ENCODE measurements around the gene RAE1. TPM values are rescaled to one million over a fixed set of nuclear protein-coding genes. Genes with fewer than 3 reads are reported as not detected.

The RAE1 gene
- total RNA-seq, 2 donors from 2014 or later = 43.6 to 86.0 TPM

DNA sequence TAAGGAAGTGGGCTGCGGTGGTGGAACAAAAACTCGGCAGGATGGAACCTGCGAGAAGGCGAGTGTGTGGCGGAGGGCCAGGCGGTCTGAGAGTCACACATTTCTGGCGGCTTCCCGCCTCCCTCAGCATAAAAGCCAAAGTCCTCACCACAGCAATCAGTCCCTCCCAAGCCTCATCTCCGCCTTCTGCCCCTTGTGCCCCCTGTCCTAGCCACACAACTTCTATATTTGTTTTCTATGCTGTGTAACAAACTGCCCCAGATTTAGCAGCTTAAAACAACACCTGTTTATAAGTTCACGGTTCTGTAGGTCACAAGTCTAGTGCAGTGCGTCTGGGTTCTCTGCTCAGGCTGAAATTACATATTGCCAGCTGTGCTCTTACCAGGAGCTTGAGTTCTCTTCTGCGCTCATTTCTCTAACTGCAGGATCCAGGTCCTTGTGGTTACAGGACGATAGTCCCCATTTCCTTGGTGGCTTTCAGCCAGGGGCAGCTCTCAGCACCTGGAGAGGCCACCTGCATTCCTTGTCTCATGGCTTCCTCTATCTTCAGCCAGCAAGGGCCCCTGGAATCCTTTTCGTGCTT lies 33.2 kb upstream of the RAE1 start:
- DNase-seq (ENCODE audit: low spot score) (no peak), ATAC-seq (peak in 1 of 2 donors; percentile 75)
- H3K27me3 Mint-ChIP-seq = peaks cover 26 to 44% of the 10 kb centered on the region in 2 donors
- no peaks in the 10 kb centered on the region for H3K36me3 Mint-ChIP-seq
- peaks cover 13 to 25% of the 10 kb centered on the region in 2 donors for H3K4me1 Mint-ChIP-seq (ENCODE audit: low read depth in 2 of 2)
- no peaks in the 10 kb centered on the region for H3K9me3 Mint-ChIP-seq
- no peak overlapping the region for H3K27ac Mint-ChIP-seq
- peak overlapping the region; percentile 12 for H3K4me3 Mint-ChIP-seq

DNA sequence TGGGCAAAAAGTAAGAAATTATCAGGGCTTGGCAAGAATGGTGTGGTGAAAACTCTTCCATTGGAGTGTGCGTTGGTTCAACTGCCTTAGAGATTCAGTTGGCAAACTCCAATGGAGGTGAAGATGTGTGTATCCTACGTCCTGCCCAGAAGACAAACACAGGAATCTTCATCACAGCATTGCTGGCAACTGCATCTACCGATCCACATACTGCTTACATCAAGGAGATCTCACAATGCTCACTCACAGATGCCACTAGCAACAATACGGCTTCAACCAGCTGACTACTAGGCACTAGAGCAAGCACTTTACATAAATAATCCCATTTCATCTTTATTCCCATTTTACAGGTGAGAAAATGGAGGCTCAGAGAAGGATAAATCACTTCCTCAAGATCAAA lies 31.5 kb upstream of the RAE1 start:
- Mint-ChIP-seq H3K27me3 (peaks cover 32 to 57% of the 10 kb centered on the region in 2 donors), H3K27ac (no peak overlapping the region), H3K4me1 (ENCODE audit: low read depth in 2 of 2) (peaks cover 14 to 25% of the 10 kb centered on the region in 2 donors), H3K36me3 (no peaks in the 10 kb centered on the region), H3K4me3 (no peak overlapping the region), H3K9me3 (no peaks in the 10 kb centered on the region)
- ATAC-seq (no peak), DNase-seq (ENCODE audit: low spot score) (no peak)

DNA sequence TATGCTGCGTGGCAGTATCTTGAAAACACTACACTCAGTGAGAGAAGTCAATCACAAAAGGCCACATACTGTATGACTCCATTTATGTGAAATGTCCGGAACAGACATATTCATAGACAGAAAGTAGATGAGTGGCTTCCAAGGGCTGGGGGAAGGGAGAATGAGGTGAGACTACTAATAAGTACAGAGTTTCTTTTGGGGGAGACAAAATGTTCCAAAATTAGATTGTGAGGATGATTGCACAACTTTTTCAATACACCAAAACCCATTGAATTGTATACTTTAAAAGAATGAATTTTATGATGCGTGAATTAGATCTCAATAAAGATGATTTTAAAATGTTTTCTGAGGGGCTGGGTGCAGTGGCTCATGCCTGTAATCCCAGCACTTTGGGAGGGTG lies 30.7 kb upstream of the RAE1 start:
- no peak for DNase-seq (ENCODE audit: low spot score)
- Mint-ChIP-seq H3K4me1 (ENCODE audit: low read depth in 2 of 2) (peaks cover 14 to 23% of the 10 kb centered on the region in 2 donors), H3K9me3 (no peaks in the 10 kb centered on the region), H3K4me3 (no peak overlapping the region), H3K27me3 (peaks cover 39 to 64% of the 10 kb centered on the region in 2 donors), H3K27ac (no peak overlapping the region), H3K36me3 (no peaks in the 10 kb centered on the region)
- ATAC-seq = no peak

DNA sequence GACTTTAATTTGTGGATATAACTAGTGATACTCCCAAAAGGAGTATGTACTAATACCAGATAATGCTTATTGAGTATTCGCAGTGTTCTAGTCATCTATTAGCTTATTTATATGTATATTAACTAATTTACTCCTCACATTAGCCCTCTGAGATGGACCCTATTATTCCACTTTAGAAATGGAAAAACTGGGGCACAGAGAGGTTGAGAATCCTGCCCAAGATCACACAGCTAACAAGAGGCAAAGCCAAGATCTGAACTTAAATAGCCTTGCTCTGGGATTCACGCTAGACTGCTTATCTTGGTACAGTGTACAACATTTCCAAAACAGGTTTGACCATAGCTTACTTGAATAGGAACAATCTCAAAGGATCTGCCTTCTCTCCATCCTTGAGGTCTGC lies 29.9 kb upstream of the RAE1 start:
- H3K4me1 Mint-ChIP-seq (ENCODE audit: low read depth in 2 of 2) = peaks cover 14 to 17% of the 10 kb centered on the region in 2 donors

DNA sequence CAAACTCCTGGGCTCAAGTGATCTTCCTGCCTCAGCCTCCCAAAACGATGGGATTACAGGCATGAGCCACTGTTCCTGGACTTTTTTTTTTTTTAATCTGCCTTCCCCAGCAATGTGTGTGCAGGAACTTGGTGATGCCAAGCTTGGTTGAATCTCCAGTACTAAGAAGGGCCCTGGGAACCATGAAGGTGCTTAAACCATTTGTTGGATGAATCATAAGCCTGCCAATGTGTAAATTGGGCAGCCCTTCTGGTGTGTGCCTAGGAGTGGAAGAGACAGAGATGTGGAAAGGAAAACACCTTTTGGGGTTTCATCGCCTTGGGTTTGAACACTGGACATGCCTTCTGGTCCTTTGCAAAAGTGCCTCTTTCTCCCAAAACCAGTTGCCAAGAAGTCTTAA lies 28.6 kb upstream of the RAE1 start:
- Mint-ChIP-seq H3K27ac (no peak overlapping the region), H3K9me3 (no peaks in the 10 kb centered on the region), H3K4me3 (no peak overlapping the region), H3K27me3 (peaks cover 49 to 59% of the 10 kb centered on the region in 2 donors), H3K36me3 (no peaks in the 10 kb centered on the region), H3K4me1 (ENCODE audit: low read depth in 2 of 2) (peaks cover 14 to 15% of the 10 kb centered on the region in 2 donors)
- no peak for ATAC-seq
- DNase-seq (ENCODE audit: low spot score) = no peak

More for the DNA sequence above, 29.9 kb upstream of the RAE1 start:
- no peaks in the 10 kb centered on the region for H3K36me3 Mint-ChIP-seq
- H3K9me3 Mint-ChIP-seq = no peaks in the 10 kb centered on the region
- no peak overlapping the region for H3K27ac Mint-ChIP-seq
- H3K27me3 Mint-ChIP-seq = peaks cover 41 to 59% of the 10 kb centered on the region in 2 donors
- ATAC-seq (no peak), DNase-seq (ENCODE audit: low spot score) (no peak)
- no peak overlapping the region for H3K4me3 Mint-ChIP-seq

DNA sequence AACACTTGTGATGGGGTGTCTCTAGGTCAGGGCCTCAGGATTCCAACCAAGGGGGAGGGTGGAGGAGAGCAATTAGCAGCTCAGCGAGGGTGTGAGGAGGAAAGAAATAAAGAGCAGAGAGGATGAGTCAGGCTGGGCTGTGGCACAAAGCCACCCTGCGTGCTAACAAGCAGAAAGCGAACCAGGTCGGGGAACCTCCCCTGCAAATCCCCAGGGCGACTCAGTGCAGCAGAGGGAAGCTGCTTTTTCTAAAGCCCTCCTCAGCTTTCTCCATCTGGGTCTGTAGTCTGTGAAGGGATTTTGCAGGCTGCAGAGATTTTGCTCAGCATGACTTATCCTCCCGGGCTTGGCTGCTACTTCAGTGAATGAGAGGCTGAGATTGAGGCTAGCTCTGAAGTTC lies 28.0 kb upstream of the RAE1 start:
- ATAC-seq = peak in 1 of 2 donors; percentile 62
- H3K27ac Mint-ChIP-seq = no peak overlapping the region
- no peak overlapping the region for H3K4me3 Mint-ChIP-seq
- DNase-seq (ENCODE audit: low spot score) = no peak
- H3K27me3 Mint-ChIP-seq = peaks cover 51 to 59% of the 10 kb centered on the region in 2 donors
- H3K9me3 Mint-ChIP-seq = no peaks in the 10 kb centered on the region
- no peaks in the 10 kb centered on the region for H3K36me3 Mint-ChIP-seq
- H3K4me1 Mint-ChIP-seq (ENCODE audit: low read depth in 2 of 2) = peaks cover 9 to 10% of the 10 kb centered on the region in 2 donors

DNA sequence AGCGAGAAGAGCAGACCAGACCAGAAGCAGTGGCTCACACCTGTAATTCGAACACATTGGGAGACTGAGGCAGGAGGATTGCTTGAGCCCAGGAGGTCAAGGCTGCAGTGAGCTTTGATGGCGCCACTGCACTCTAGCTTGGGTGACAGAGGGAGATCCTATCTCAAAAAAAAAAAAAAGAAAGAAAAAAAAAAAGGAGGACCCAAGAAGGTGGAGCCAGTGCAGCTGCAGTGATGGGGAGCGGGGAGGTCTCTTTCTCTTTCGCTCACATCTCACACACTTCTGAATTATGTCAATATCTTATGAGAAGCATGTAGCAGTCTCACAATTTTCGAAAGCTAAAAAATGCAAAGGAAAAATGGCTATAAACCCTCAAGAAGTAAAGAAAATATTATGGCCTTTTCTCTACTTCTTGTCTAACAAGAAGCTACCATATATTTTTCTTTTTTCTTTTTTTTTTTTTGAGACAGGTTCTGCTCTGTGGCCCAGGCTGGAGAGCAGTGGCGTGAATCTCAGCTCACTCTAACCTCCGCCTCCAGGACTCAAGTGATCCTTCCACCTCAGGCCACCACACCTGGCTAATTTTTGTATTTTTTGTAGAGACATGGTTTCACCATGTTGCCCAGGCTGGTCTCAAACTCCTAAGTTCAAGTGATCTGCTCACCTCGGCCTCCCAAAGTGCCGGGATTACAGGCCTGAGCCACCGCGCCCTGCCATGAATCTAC lies 25.3 kb upstream of the RAE1 start:
- no peak overlapping the region for H3K27ac Mint-ChIP-seq
- peaks cover 0 to 4% of the 10 kb centered on the region in 2 donors for H3K4me1 Mint-ChIP-seq (ENCODE audit: low read depth in 2 of 2)
- ATAC-seq (no peak), DNase-seq (ENCODE audit: low spot score) (no peak)
- H3K4me3 Mint-ChIP-seq = no peak overlapping the region
- no peaks in the 10 kb centered on the region for H3K36me3 Mint-ChIP-seq
- peaks cover 45 to 46% of the 10 kb centered on the region in 2 donors for H3K27me3 Mint-ChIP-seq
- H3K9me3 Mint-ChIP-seq = no peaks in the 10 kb centered on the region

DNA sequence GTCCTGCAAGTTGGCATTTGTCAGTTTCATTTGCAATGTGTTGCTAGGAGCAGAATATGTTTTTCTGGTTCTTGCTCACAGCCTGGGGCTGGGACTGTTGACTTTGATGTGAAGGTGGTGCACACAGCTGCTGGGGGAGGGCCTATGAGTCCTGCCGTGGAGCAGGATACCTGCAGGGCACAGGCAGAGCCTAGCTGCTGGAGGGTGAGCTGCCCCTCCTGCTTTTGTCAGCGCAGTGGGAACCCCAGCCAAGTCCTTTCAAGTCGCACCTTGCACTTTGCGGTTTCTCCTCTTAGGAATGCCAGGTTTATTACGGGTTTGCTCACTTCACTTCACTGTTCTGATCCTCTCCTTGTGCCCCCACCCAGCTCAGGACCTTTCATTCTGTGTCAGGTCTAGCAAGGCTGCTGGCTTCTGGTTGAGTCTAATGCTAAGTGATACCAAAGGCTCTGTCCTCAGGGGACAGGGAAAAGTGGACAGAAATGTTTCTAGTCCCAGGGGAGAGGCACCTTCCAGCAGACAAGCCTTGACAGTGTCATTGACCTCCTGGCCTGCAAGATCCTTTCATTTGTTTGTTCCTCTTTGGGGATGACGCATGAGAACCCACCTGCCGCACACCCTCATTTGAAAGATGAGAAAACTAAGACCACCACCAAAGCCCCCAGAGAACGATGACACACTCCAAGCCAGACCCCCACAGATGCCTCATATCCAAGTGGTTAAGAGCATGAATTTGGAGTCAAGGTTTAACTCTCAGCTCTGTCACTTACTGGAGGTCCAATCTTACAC lies 24.2 kb upstream of the RAE1 start:
- peaks cover under 1 to 4% of the 10 kb centered on the region in 2 donors for H3K4me1 Mint-ChIP-seq (ENCODE audit: low read depth in 2 of 2)
- no peaks in the 10 kb centered on the region for H3K36me3 Mint-ChIP-seq
- H3K27me3 Mint-ChIP-seq = peaks cover 42 to 45% of the 10 kb centered on the region in 2 donors
- no peak overlapping the region for H3K4me3 Mint-ChIP-seq
- ATAC-seq (no peak), DNase-seq (ENCODE audit: low spot score) (no peak)
- H3K9me3 Mint-ChIP-seq = no peaks in the 10 kb centered on the region
- no peak overlapping the region for H3K27ac Mint-ChIP-seq

DNA sequence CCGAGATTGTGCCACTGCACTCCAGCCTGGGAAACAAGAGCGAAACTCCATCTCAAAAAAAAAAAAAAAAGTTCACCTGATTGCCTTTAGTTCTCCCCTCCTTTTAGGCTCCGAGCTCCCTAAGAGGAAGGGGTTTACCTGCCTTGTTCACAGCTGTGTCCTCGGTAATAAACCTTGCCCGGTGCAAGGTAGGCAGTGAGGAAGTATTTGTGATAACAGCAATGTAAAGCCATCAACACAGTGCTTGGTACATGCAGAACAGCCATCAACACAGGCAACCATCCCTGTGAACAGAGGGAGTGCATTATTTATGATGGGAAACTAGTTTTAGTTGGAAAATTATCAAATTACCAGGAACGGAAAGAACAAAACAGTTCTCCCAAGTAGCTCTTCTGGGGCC lies 23.2 kb upstream of the RAE1 start:
- H3K4me3 Mint-ChIP-seq = no peak overlapping the region
- peaks cover 34 to 35% of the 10 kb centered on the region in 2 donors for H3K27me3 Mint-ChIP-seq

DNA sequence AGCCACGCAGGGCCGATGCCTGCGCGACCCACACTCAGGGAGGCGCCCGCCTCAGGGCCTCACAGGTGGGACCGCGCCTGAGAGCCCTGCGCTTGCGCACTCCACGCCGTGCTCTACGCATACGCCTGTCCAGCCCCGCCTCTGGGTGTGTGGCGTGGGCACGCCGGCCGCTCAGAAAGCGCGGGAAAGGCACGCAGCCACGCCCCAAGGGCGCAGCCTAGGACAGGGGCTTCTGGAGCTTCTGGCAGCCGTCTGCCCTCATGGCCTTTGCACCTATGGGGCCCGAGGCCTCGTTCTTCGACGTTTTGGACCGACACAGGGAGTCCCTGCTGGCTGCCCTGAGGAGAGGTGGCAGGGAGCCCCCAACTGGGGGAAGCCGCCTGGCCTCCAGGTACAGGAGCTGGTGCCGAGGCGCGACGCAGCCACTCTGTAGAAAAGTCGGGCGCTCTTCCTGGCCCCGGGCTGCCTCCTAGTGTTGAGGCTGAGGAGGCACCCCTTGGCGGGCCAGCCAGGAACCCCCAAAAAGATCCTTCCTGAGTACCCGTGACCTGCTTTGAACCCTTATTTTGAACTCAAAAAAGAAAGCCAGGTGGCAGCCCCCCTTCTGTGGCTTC lies 21.3 kb upstream of the RAE1 start, which contains the start of gene SPO11:
SPO11 (plus strand) TSS at position 196 of the 614 bp plus-strand sequence; CDS start at position 261, 65 bp downstream.
- ATAC-seq = peak; percentile 24 to 44
- Mint-ChIP-seq H3K36me3 (no peaks in the 10 kb centered on the region), H3K27me3 (peaks cover 23 to 29% of the 10 kb centered on the region in 2 donors), H3K4me3 (no peak within 1 kb of the TSS), H3K27ac (no peak within 1 kb of the TSS), H3K4me1 (ENCODE audit: low read depth in 2 of 2) (peaks cover 4 to 5% of the 10 kb centered on the region in 2 donors), H3K9me3 (no peaks in the 10 kb centered on the region)
- no peak for DNase-seq (ENCODE audit: low spot score)

More for the DNA sequence above, 23.2 kb upstream of the RAE1 start:
- Mint-ChIP-seq H3K36me3 (no peaks in the 10 kb centered on the region), H3K9me3 (no peaks in the 10 kb centered on the region), H3K27ac (no peak overlapping the region), H3K4me1 (ENCODE audit: low read depth in 2 of 2) (peaks cover 5% of the 10 kb centered on the region in 2 donors)
- DNase-seq (ENCODE audit: low spot score) (no peak), ATAC-seq (no peak)

DNA sequence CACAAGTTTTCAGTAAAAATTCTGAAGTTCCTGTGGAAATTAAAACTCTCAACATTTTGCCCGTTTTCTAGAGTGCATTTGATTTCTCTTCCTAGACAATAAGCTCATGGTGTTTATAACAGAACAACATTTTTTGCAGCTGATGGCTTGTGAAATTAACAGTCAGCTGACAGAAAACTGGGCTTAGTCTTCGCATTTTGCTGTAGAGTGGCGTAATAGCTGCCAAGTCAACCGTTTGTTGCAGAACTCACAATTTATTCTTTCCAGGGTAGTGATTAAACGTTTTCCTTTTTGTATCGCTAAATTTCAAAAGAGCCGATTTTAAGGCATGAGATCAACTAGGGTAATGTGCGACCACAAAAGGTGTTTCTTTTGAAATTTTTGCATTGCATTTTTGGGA lies 20.1 kb upstream of the RAE1 start:
- no peaks in the 10 kb centered on the region for H3K36me3 Mint-ChIP-seq
- H3K27me3 Mint-ChIP-seq = peaks cover 21% of the 10 kb centered on the region in 2 donors

DNA sequence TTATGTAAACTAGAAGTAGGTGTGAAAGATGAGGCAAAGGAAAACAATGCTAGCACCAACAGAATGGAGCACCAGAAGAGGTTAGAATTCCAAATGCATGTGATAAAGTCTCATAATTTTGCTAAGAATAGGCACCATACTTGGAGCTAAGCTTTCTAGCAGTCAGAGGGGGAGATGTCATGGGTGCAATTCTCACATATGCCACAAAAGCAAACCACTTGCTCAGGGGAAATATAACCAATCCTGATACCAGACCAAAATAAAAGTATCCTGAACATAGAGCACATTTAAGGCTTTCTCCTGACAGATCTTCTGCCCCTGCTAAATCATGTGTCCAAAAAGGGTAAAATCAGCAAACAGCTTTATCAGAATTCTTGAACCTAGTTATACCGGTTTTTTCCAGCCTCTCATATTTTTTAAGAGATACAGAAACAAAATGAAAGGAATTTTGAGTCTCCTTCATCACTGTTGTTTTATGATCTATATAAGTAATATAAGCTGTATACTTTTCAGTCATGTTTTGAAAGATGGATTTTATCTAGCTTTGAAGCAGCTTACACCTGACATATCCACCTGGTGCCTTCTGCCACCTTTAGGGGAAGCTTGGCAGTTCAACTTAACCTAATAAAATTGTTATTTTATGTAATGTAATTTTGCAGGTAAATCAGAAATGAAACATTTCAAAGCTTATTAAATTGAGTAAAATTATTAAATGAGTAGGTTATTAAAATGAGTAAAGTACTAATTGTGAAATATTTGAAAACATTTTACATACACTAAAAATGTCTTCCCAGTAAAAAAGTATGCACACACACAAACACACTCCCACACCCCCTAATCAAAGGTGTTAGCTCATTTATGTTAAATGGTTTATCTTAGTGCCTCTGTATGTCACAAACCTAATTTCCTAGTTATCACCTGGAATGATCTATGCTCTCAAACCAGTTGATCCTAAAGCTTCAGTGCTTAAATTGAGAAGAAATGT lies 18.7 kb upstream of the RAE1 start:
- Mint-ChIP-seq H3K36me3 (no peaks in the 10 kb centered on the region), H3K27ac (no peak overlapping the region), H3K27me3 (peaks cover 23 to 32% of the 10 kb centered on the region in 2 donors), H3K4me3 (no peak overlapping the region), H3K4me1 (ENCODE audit: low read depth in 2 of 2) (peaks cover 4 to 5% of the 10 kb centered on the region in 2 donors), H3K9me3 (no peaks in the 10 kb centered on the region)
- ATAC-seq = no peak
- DNase-seq (ENCODE audit: low spot score) = no peak

More for the DNA sequence above, 20.1 kb upstream of the RAE1 start:
- Mint-ChIP-seq H3K27ac (no peak overlapping the region), H3K9me3 (no peaks in the 10 kb centered on the region), H3K4me3 (no peak overlapping the region), H3K4me1 (ENCODE audit: low read depth in 2 of 2) (peaks cover 4 to 5% of the 10 kb centered on the region in 2 donors)
- DNase-seq (ENCODE audit: low spot score) (no peak), ATAC-seq (no peak)

Measured in natural killer cell treated with Interleukin-12 subunit alpha and Interleukin-12 subunit beta and Interleukin-15 and Interleukin-18, amount 100 ng/mL, for 72 hours (primary cell).